ENCODE data around the gene KCTD18. TPM values are rescaled to one million over a fixed set of nuclear protein-coding genes. Genes with fewer than 3 reads are reported as not detected.

The KCTD18 gene
- total RNA-seq, 1 donor from 2014 or later: 14.6 TPM

GRCh38 chr2:200439981-200440380, 69.9 kb downstream of the KCTD18 start:
- Mint-ChIP-seq H3K27me3 (ENCODE audit: low read depth) (no peaks in the 10 kb centered on the region), H3K27ac (no peak overlapping the region), H3K9me3 (peaks cover 15% of the 10 kb centered on the region), H3K36me3 (peaks cover 69% of the 10 kb centered on the region), H3K4me1 (no peaks in the 10 kb centered on the region), H3K4me3 (no peak overlapping the region)
- no peak for TF ChIP-seq CTCF (IDR thresholded peaks at IDR 0.05; ENCODE audit: unreplicated experiment)
- DNase-seq (ENCODE audit: low spot score in 2 of 2, unreplicated experiment in 2 of 2): no peak

Other genes with a start within 250 kb of the KCTD18 start
- gene SPATS2L, start 203.4 kb downstream of the KCTD18 start, total RNA-seq: 78.6 to 84.8 TPM (median 83.7 TPM) in 3 replicates
- gene SGO2, start 16.1 kb upstream of the KCTD18 start, total RNA-seq: 8.8 to 10.7 TPM (median 9.2 TPM) in 3 replicates
- gene AOX1, start 75.9 kb upstream of the KCTD18 start, total RNA-seq: 1.6 to 2.4 TPM (median 2.2 TPM) in 3 replicates